ENCODE data around the gene GTF3C1. TPM values are rescaled to one million over a fixed set of nuclear protein-coding genes. Genes with fewer than 3 reads are reported as not detected.

The GTF3C1 gene
- total and polyA plus RNA-seq, 10 donors, result 28.8 to 68.6 (median 57.1) TPM

GRCh38 chr16:27429330-27429871 lies 120.3 kb downstream of the GTF3C1 start:
- intact Hi-C loops (cut with DNase I; ENCODE audit: low total_unique reads), result no loop called here
- DNase-seq, result peak; percentile 22
- Histone ChIP-seq H3K36me3 (peaks cover 0 to 33% (median 2%) of the 10 kb centered on the region in 6 donors), H3K4me1 (peaks cover 9 to 94% (median 51%) of the 10 kb centered on the region in 6 donors), H3K4me3 (no peak overlapping the region), H3K27me3 (replicated peaks in 1 of 7) (peaks cover 0 to 32% (median 0%) of the 10 kb centered on the region in 7 donors), H3K27ac (no peak overlapping the region), H3K9me3 (no peaks in the 10 kb centered on the region)
- WGBS, 5 donors, result 78 to 93% (median 86%) methylated on average over 11 of the region's 11 CpGs
- TF ChIP-seq, protein P1, sequence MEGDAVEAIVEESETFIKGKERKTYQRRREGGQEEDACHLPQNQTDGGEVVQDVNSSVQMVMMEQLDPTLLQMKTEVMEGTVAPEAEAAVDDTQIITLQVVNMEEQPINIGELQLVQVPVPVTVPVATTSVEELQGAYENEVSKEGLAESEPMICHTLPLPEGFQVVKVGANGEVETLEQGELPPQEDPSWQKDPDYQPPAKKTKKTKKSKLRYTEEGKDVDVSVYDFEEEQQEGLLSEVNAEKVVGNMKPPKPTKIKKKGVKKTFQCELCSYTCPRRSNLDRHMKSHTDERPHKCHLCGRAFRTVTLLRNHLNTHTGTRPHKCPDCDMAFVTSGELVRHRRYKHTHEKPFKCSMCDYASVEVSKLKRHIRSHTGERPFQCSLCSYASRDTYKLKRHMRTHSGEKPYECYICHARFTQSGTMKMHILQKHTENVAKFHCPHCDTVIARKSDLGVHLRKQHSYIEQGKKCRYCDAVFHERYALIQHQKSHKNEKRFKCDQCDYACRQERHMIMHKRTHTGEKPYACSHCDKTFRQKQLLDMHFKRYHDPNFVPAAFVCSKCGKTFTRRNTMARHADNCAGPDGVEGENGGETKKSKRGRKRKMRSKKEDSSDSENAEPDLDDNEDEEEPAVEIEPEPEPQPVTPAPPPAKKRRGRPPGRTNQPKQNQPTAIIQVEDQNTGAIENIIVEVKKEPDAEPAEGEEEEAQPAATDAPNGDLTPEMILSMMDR (IDR thresholded peaks at IDR 0.05 in 8 of 11, conservative IDR thresholded peaks at IDR 0.05 in 3 of 11), result no peak
- no peak for TF ChIP-seq POLR2A (IDR thresholded peaks at IDR 0.05)
- no peak for TF ChIP-seq POLR2AphosphoS5 (IDR thresholded peaks at IDR 0.05)

DNA sequence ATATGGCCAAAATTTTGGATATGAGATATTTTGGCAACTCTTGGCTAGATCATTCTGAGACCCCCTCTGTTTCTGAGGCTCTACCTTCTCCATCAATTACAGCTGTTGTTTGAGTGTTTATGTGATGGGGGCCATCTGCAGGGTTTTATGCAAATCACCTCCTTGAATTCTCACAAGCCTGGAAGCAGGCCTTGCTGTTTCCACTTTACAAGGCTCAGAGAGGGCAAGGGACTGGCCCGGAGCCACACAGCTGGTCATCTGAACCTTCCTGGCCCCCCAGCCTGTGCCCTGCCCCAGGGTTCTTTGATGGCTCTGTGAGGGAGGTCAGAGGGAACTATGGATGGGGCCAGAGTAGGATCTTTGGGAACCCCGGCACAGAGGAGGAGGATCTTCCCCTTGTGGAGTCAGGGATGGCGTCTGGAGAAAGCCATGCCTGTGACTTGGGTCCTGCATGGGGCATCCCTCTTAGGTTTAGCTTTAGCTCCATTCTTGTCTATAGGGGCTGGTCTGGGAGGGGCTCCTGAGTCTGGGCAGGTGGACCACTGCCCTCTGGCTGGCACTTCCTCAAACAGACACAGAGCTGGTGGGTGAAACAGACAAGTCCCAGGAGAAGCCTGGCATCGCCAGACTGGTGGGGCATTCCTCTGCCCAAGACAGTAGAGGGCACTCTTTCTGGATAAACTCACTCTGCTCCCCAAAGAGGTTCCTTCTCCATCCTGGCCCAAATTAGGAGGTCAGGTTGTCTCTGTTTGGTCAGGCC lies 121.5 kb downstream of the GTF3C1 start:
- TF ChIP-seq POLR2AphosphoS5 (IDR thresholded peaks at IDR 0.05) (no peak), POLR2A (IDR thresholded peaks at IDR 0.05) (no peak)
- TF ChIP-seq, protein P1 (IDR thresholded peaks at IDR 0.05 in 8 of 11, conservative IDR thresholded peaks at IDR 0.05 in 3 of 11), result peak in 2 of 11 experiments; percentile 18 to 22
- intact Hi-C loops (cut with DNase I; ENCODE audit: low total_unique reads), result no loop called here
- WGBS, 5 donors, result 30 to 94% (median 81%) methylated on average over 1 to 4 of the region's 4 CpGs
- DNase-seq, result peak; percentile 72
- Histone ChIP-seq H3K36me3 (peaks cover 0 to 24% (median 0%) of the 10 kb centered on the region in 6 donors), H3K4me1 (peaks cover 5 to 92% (median 48%) of the 10 kb centered on the region in 6 donors), H3K4me3 (no peak overlapping the region), H3K9me3 (peaks cover 0 to 6% (median 5%) of the 10 kb centered on the region in 8 donors), H3K27ac (no peak overlapping the region), H3K27me3 (replicated peaks in 1 of 7) (peaks cover 0 to 32% (median 0%) of the 10 kb centered on the region in 7 donors)

GRCh38 chr16:27427538-27427937 lies 122.2 kb downstream of the GTF3C1 start:
- Histone ChIP-seq H3K4me1 (peaks cover 3 to 86% (median 45%) of the 10 kb centered on the region in 6 donors), H3K9me3 (peaks cover 4 to 13% (median 12%) of the 10 kb centered on the region in 8 donors), H3K27me3 (replicated peaks in 1 of 7) (peaks cover 0 to 28% (median 0%) of the 10 kb centered on the region in 7 donors), H3K36me3 (peaks cover 0 to 24% (median 0%) of the 10 kb centered on the region in 6 donors), H3K27ac (peak overlapping the region in 1 of 8 donors; percentile 64), H3K4me3 (no peak overlapping the region)
- no peak for DNase-seq
- 76 to 82% (median 79%) methylated on average over 5 of the region's 5 CpGs for WGBS, 5 donors
- intact Hi-C loops (cut with DNase I; ENCODE audit: low total_unique reads), result no loop called here
- TF ChIP-seq POLR2AphosphoS5 (IDR thresholded peaks at IDR 0.05) (no peak), POLR2A (IDR thresholded peaks at IDR 0.05) (no peak)
- TF ChIP-seq, protein P1 (IDR thresholded peaks at IDR 0.05 in 8 of 11, conservative IDR thresholded peaks at IDR 0.05 in 3 of 11), result no peak
